Ascending aorta (tissue), 2 donors: Measurements from ENCODE around the gene CALY. TPM values are rescaled to one million over a fixed set of nuclear protein-coding genes. Genes with fewer than 3 reads are reported as not detected.

Experiments
- DNase-seq, 2 donors: peaks; one replicate each; pipeline ENCODE4 v3.0.0-alpha.2; 2019; ENCODE audit warnings: low spot score in 2 of 2
- H3K27ac ChIP-seq, 2 donors: fragments of 200-600 bp; sonication (generic); one replicate each; pipeline ENCODE4 v1.5.1; 2016 to 2017; ENCODE audit warnings: mild to moderate bottlenecking in 1 of 2
- H3K27me3 ChIP-seq: fragments of 200-600 bp; sonication (generic); one replicate; pipeline ENCODE4 v1.5.1; 2017
- H3K36me3 ChIP-seq, 2 donors: fragments of 200-600 bp; sonication (generic); one replicate each; pipeline ENCODE4 v1.5.1; 2016
- H3K4me1 ChIP-seq, 2 donors: fragments of 200-600 bp; sonication (generic); one replicate each; pipeline ENCODE4 v1.5.1; 2016 to 2017; ENCODE audit warnings: mild to moderate bottlenecking in 1 of 2
- H3K4me3 ChIP-seq, 2 donors: fragments of 200-600 bp; sonication (generic); one replicate each; pipeline ENCODE4 v1.5.1; 2016 to 2017; ENCODE audit warnings: mild to moderate bottlenecking in 1 of 2
- H3K9me3 ChIP-seq, 2 donors: fragments of 200-600 bp; sonication (generic); one replicate each; pipeline ENCODE4 v1.5.1; 2016
- CTCF ChIP-seq, 3 experiments: fragments of 200-600 bp in 2 of 3; fragments of 450-650 bp in 1 of 3; sonication (generic) in 2 of 3; IDR thresholded peaks; one replicate each; pipeline ENCODE4 v1.5.1; 2016 to 2019; ENCODE audit warnings: antibody characterized with exemption in 3 of 3, mild to moderate bottlenecking in 1 of 3, moderate library complexity in 1 of 3
- intact Hi-C: fragments of 100-400 bp; cut with DNase I; formaldehyde crosslinking; loops from one replicate; pipeline ENCODE4 v1.15.1; 2023
- total RNA-seq: library from RNA; depleted of rRNA; stranded (reverse); fragments of >200 nt; gene quantifications from one replicate; pipeline ENCODE4 v1.1.0, GENCODE V29; 2016

CALY gene
- not detected for total RNA-seq

GRCh38 chr10:133336577-133337369 lies at the start of gene CALY:
Gene CALY (minus strand): TSS chr10:133336896. CDS start chr10:133328989, 7,907 bp downstream.
- intact Hi-C loops: no loop called here
- no peak for DNase-seq
- peaks cover 27% of the 10 kb centered on the region for H3K27me3 ChIP-seq
- H3K9me3 ChIP-seq: no peaks in the 10 kb centered on the region
- H3K36me3 ChIP-seq: no peaks in the 10 kb centered on the region
- H3K4me3 ChIP-seq: peak within 1 kb of the TSS; percentile 34 to 59
- peaks cover 9 to 18% of the 10 kb centered on the region in 2 donors for H3K4me1 ChIP-seq
- H3K27ac ChIP-seq: no peak within 1 kb of the TSS
- TF ChIP-seq CTCF (IDR thresholded peaks at IDR 0.05): no peak

- no peak overlapping the region for H3K27ac ChIP-seq
- H3K9me3 ChIP-seq: no peaks in the 10 kb centered on the region
- DNase-seq: no peak
- no peak overlapping the region for H3K4me3 ChIP-seq
- peaks cover 0 to 3% of the 10 kb centered on the region in 2 donors for H3K36me3 ChIP-seq
- H3K4me1 ChIP-seq: no peaks in the 10 kb centered on the region
- no peak for TF ChIP-seq CTCF (IDR thresholded peaks at IDR 0.05)
- H3K27me3 ChIP-seq: no peaks in the 10 kb centered on the region
- intact Hi-C loops: no loop called here
Observed at GRCh38 chr10:133385214-133385613, 48.5 kb upstream of the CALY start.

- no peak for TF ChIP-seq CTCF (IDR thresholded peaks at IDR 0.05)
- Histone ChIP-seq H3K4me1 (peaks cover 0 to 6% of the 10 kb centered on the region in 2 donors), H3K27me3 (no peaks in the 10 kb centered on the region), H3K36me3 (no peaks in the 10 kb centered on the region), H3K27ac (no peak overlapping the region), H3K9me3 (no peaks in the 10 kb centered on the region), H3K4me3 (no peak overlapping the region)
- intact Hi-C loops: no loop called here
- DNase-seq: no peak
Observed at GRCh38 chr10:133384071-133384470, 47.4 kb upstream of the CALY start.

- H3K9me3 ChIP-seq: no peaks in the 10 kb centered on the region
- TF ChIP-seq CTCF (IDR thresholded peaks at IDR 0.05): no peak
- peaks cover 0 to 6% of the 10 kb centered on the region in 2 donors for H3K4me1 ChIP-seq
- no peak overlapping the region for H3K27ac ChIP-seq
- intact Hi-C loops: no loop called here
- no peaks in the 10 kb centered on the region for H3K36me3 ChIP-seq
- no peaks in the 10 kb centered on the region for H3K27me3 ChIP-seq
- no peak for DNase-seq
- no peak overlapping the region for H3K4me3 ChIP-seq
Observed at GRCh38 chr10:133383551-133383950, 46.9 kb upstream of the CALY start.

- DNase-seq: no peak
- H3K9me3 ChIP-seq: no peaks in the 10 kb centered on the region
- H3K4me3 ChIP-seq: no peak overlapping the region
- H3K27ac ChIP-seq: no peak overlapping the region
- no peaks in the 10 kb centered on the region for H3K27me3 ChIP-seq
- peaks cover 4 to 10% of the 10 kb centered on the region in 2 donors for H3K4me1 ChIP-seq
- H3K36me3 ChIP-seq: no peaks in the 10 kb centered on the region
- intact Hi-C loops: no loop called here
- no peak for TF ChIP-seq CTCF (IDR thresholded peaks at IDR 0.05)
Observed at GRCh38 chr10:133381036-133381435, 44.3 kb upstream of the CALY start.
